Measurements from ENCODE around the gene TUSC2. TPM values are rescaled to one million over a fixed set of nuclear protein-coding genes. Genes with fewer than 3 reads are reported as not detected.

The TUSC2 gene
- total and polyA plus RNA-seq, 2 of the 13 experiments (the other 11 are each of a cell fraction or from before 2014, with no cell fraction given): 36.7 to 39.1 TPM

DNA sequence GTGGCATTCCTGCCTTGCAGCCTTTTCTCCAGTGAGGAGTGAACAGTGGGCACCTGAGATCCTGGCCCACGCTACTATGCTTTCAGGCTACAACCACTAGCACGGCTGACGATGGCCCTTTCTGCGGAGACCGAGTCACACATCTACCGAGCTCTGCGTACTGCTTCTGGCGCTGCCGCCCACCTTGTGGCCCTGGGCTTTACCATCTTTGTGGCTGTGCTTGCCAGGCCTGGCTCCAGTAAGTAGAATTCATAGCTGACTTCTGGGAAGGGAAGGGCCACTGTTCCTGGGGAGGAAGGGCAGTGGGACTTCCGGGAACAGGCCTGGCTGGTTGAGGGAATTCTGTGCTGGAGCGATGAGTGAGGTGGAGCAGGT, 23.3 kb upstream of the TUSC2 start (continued):
- no peak for TF ChIP-seq TAF1 (CRISPR knock-in tag; IDR thresholded peaks at IDR 0.05)
- TF ChIP-seq AKAP8 (CRISPR knock-in tag; IDR thresholded peaks at IDR 0.05): 0 out of 2 replicates have a peak, but pooled peaks have one; percentile 11
- no peak for TF ChIP-seq YEATS4 (CRISPR knock-in tag; IDR thresholded peaks at IDR 0.05; ENCODE audit: borderline replicate concordance)
- no peak for TF ChIP-seq HMG20B (CRISPR knock-in tag; conservative IDR thresholded peaks at IDR 0.05)
- TF ChIP-seq, protein P1, sequence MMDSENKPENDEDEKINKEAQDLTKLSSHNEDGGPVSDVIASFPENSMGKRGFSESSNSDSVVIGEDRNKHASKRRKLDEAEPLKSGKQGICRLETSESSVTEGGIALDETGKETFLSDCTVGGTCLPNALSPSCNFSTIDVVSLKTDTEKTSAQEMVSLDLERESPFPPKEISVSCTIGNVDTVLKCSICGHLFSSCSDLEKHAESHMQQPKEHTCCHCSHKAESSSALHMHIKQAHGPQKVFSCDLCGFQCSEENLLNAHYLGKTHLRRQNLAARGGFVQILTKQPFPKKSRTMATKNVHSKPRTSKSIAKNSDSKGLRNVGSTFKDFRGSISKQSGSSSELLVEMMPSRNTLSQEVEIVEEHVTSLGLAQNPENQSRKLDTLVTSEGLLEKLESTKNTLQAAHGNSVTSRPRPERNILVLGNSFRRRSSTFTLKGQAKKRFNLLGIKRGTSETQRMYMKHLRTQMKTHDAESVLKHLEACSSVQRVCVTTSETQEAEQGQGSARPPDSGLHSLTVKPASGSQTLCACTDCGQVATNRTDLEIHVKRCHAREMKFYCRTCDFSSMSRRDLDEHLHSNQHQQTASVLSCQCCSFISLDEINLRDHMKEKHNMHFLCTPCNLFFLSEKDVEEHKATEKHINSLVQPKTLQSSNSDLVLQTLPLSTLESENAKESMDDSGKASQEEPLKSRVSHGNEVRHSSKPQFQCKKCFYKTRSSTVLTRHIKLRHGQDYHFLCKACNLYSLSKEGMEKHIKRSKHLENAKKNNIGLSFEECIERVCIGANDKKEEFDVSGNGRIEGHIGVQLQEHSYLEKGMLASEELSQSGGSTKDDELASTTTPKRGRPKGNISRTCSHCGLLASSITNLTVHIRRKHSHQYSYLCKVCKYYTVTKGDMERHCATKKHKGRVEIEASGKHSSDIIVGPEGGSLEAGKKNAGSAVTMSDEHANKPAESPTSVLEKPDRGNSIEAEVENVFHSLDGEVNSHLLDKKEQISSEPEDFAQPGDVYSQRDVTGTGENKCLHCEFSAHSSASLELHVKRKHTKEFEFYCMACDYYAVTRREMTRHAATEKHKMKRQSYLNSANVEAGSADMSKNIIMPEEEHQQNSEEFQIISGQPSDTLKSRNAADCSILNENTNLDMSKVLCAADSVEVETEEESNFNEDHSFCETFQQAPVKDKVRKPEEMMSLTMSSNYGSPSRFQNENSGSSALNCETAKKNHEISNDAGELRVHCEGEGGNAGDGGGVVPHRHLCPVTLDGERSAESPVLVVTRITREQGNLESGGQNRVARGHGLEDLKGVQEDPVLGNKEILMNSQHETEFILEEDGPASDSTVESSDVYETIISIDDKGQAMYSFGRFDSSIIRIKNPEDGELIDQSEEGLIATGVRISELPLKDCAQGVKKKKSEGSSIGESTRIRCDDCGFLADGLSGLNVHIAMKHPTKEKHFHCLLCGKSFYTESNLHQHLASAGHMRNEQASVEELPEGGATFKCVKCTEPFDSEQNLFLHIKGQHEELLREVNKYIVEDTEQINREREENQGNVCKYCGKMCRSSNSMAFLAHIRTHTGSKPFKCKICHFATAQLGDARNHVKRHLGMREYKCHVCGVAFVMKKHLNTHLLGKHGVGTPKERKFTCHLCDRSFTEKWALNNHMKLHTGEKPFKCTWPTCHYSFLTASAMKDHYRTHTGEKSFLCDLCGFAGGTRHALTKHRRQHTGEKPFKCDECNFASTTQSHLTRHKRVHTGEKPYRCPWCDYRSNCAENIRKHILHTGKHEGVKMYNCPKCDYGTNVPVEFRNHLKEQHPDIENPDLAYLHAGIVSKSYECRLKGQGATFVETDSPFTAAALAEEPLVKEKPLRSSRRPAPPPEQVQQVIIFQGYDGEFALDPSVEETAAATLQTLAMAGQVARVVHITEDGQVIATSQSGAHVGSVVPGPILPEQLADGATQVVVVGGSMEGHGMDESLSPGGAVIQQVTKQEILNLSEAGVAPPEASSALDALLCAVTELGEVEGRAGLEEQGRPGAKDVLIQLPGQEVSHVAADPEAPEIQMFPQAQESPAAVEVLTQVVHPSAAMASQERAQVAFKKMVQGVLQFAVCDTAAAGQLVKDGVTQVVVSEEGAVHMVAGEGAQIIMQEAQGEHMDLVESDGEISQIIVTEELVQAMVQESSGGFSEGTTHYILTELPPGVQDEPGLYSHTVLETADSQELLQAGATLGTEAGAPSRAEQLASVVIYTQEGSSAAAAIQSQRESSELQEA (CRISPR knock-in tag; IDR thresholded peaks at IDR 0.05; ENCODE audit: not compliant biosample characterization): no peak
- TF ChIP-seq ZNF839 (CRISPR knock-in tag; IDR thresholded peaks at IDR 0.05; ENCODE audit: borderline replicate concordance): no peak
- TF ChIP-seq TMF1 (CRISPR knock-in tag; IDR thresholded peaks at IDR 0.05; ENCODE audit: low read depth): no peak
- no peak for TF ChIP-seq NONO (IDR thresholded peaks at IDR 0.05)
- 0 out of 2 replicates have a peak, but pooled peaks have one; percentile 48 for TF ChIP-seq NONO (CRISPR knock-in tag; conservative IDR thresholded peaks at IDR 0.05)
- TF ChIP-seq ZNF678 (CRISPR knock-in tag; IDR thresholded peaks at IDR 0.05): no peak
- TF ChIP-seq SRSF4 (IDR thresholded peaks at IDR 0.05; ENCODE audit: low read depth, low read length, poor library complexity, severe bottlenecking): no peak
- TF ChIP-seq, protein P2, sequence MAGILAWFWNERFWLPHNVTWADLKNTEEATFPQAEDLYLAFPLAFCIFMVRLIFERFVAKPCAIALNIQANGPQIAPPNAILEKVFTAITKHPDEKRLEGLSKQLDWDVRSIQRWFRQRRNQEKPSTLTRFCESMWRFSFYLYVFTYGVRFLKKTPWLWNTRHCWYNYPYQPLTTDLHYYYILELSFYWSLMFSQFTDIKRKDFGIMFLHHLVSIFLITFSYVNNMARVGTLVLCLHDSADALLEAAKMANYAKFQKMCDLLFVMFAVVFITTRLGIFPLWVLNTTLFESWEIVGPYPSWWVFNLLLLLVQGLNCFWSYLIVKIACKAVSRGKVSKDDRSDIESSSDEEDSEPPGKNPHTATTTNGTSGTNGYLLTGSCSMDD (CRISPR knock-in tag; IDR thresholded peaks at IDR 0.05): 0 out of 2 replicates have a peak, but pooled peaks have one; percentile 35
- no peak for TF ChIP-seq ZNF460 (CRISPR knock-in tag; IDR thresholded peaks at IDR 0.05; ENCODE audit: borderline replicate concordance)
- no peak for TF ChIP-seq ZBTB3 (CRISPR knock-in tag; IDR thresholded peaks at IDR 0.05; ENCODE audit: borderline replicate concordance, low read depth)
- no peak for TF ChIP-seq FOXA3 (CRISPR knock-in tag; IDR thresholded peaks at IDR 0.05)
- no peak for TF ChIP-seq STAG1 (CRISPR knock-in tag; IDR thresholded peaks at IDR 0.05)
- no peak for TF ChIP-seq RARA (CRISPR knock-in tag; IDR thresholded peaks at IDR 0.05)
- no peak for TF ChIP-seq NR3C1 (CRISPR knock-in tag; IDR thresholded peaks at IDR 0.05)
- TF ChIP-seq EP300 (IDR thresholded peaks at IDR 0.05; ENCODE audit: low read depth in 2 of 2, low read length in 2 of 2): no peak
- TF ChIP-seq EP300 (CRISPR knock-in tag; IDR thresholded peaks at IDR 0.05; ENCODE audit: borderline replicate concordance): no peak
- no peak for TF ChIP-seq ZNF484 (CRISPR knock-in tag; IDR thresholded peaks at IDR 0.05; ENCODE audit: borderline replicate concordance, low read depth)
- no peak for TF ChIP-seq HOXA7 (CRISPR knock-in tag; IDR thresholded peaks at IDR 0.05)
- TF ChIP-seq ZSCAN12 (CRISPR knock-in tag; IDR thresholded peaks at IDR 0.05): no peak
- TF ChIP-seq PHB2 (IDR thresholded peaks at IDR 0.05; ENCODE audit: partially characterized antibody): no peak

Data from HepG2 (cell line).